Stimulated activated CD4-positive, alpha-beta T cell treated with anti-CD3 and anti-CD28 coated beads, TNF-alpha, amount 100 ng/mL, for 48 hours (primary cell): Measurements from ENCODE around the gene NRIP3.

ENCODE experiments used
- DNase-seq, 3 donors: peaks; one replicate each; pipeline ENCODE4 v3.0.0-alpha.2; 2020; ENCODE audit warnings: low read depth in 3 of 3

The NRIP3 gene

DNA sequence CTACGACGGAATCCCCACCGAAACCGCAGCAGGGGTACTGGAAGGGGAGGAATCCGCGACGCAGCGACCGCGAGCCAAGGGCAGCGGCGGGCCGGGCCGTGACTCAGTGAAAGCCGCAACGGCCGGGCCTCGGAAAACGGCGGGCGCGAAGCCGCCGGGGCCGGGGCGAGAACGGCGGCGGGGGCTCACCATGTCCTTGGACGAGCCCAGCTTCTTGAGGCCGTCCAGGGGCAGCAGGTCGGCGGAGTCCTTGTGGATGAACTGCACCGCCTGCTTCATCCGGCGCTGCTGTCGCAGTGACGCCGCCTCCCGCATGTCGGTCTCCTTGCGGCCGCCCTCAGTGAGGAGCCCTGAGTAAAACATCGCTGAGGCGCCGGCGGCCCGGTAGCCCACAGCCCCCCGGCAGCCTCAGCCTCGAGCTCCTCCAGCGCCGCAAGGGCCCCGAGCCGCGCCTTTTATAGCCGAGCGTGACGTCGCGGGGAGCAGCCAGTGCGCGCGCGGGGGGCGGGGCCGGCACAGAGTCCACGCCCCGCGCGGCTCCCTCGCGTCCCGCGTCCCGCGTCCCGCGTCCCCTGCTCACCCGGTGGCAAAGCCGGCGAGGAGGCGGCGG is at the start of gene NRIP3:
Gene NRIP3 (minus strand): TSS at position 429 of the 610 bp plus-strand sequence. CDS start 66 bp downstream, at position 363.
- DNase-seq, result peak; percentile 35 to 61 (median 44)

DNA sequence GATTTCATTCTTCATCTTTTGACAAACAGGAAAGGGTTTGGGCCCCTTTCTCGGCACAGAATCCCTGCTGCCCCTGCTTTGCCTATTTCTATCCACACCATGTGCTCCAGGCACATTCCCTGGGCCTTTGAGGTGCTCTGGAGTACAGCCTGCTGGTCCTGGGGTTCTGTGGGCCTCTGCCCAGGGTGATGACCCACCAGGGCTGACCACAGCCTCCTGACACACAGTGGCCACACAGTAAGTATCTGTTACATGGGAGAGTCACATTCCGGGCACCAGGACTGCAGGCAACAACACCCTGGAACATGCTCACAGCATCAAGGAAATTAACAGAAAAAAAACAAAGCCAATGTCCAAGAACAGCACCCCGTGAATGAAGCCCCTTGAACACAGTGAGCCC is 48.5 kb upstream of the NRIP3 start:
- no peak for DNase-seq

DNA sequence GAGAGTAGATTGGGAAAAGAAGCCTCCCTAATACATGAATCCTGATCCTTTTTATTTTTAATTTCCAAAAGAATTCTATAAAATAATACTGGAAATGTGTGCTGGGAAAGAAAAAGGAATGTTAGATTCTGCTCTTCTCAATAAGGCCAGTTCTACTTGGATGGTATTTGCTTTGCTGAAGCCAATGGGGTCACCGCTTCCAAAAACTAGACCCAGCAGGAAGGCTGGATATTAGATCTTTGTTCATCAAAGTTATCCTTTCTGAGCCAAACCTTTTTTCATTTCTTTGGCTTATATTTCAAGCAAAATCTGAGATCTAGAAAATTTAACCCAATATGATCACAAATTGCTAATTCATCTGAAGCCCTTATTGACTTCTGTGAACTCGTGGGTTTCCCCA is 46.2 kb upstream of the NRIP3 start:
- DNase-seq, result no peak

DNA sequence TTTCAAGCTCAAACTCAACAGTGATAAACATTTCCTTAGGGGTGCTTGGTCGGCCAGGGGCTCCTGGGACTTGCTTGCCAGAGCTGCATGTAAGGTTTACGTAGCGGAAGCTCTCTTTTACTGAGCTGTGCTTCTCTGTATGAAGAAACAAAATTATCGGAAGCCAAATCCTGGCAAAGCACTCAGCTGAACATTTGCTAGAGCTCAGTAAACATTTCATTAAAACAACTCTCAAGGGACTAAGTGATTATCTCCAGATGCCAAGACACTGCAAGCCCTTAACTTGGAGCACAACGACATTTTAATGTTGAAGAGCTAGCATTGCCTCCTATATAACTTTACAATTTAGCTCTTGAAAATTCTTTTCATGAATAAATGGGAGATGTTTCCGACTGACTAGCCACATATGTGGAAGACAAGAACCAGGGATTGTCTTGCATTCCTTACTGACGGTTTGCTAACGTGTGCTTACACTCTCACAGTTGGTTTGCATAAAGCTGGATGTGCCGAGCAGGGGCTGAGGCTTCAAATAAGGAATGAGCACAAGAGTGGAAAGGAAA is 44.2 kb upstream of the NRIP3 start:
- DNase-seq, result no peak

DNA sequence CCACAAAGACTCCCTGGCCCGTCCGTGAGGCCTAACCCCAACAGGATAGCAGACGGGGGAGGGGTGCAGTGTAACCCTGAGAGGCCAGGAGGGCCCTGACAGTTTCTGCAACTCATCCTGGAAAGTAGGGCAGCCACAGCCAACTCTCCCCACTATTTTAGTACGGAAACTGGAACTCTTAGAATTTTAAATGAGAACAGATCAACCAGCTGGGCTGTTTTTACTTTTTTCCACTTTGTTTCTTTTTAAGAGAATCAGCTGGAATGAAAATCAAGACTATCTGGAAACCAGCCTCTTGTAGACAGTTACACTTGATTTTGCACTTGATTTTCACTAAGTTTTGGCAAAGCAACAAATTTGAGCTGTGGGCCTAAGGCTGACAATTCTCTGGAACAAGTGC is 42.7 kb upstream of the NRIP3 start:
- no peak for DNase-seq

DNA sequence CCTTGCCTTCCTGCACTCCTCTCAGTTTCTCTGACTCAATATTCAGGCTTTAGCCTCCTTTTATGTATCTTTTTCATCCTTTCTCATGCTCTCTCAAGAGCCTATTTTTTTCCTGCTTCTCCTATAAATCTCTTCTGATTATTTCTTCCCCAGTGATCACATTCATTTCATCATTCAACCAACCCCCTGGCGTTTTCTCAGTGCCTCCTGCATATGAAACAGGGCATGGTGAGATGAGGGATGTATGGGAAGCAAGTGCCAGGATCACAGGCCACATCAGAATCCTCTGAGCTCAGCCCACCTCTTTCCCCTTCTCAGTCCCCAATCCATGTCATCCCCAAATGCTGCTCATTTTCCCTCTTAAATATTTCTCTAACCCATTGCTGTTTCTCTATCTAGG is 38.7 kb upstream of the NRIP3 start:
- DNase-seq, result no peak

DNA sequence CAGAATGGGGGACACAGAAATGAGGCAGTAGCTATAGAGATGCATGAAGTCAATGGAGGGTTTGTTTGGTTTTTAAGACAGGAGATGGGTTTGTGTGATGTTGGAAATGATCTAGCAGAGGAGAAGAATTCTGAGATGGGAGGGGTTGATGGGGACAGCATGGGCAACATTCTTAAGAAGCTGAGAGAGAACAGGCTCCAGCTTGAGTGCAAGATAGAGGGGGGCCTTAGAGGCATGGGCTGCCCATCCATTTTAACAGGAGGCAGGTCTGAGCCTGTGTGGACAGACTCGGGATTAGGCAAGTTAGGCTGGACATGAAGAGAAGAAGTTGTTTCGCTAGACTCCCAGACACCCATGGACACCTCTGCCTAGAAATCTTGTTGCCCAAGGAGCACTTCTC is 37.9 kb upstream of the NRIP3 start:
- no peak for DNase-seq

DNA sequence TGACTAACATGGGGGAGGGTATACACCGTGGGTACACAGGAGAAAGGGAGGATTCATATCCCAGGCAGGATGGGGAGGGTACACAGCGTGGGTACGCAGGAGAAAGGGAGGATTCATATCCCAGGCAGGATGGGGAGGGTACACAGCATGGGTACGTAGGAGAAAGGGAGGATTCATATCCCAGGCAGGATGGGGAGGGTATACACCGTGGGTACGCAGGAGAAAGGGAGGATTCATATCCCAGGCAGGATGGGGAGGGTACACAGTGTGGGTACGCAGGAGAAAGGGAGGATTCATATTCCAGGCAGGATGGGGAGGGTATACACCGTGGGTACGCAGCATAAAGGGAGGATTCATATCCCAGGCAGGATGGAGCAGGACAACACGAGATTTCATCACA is 36.6 kb upstream of the NRIP3 start:
- no peak for DNase-seq

DNA sequence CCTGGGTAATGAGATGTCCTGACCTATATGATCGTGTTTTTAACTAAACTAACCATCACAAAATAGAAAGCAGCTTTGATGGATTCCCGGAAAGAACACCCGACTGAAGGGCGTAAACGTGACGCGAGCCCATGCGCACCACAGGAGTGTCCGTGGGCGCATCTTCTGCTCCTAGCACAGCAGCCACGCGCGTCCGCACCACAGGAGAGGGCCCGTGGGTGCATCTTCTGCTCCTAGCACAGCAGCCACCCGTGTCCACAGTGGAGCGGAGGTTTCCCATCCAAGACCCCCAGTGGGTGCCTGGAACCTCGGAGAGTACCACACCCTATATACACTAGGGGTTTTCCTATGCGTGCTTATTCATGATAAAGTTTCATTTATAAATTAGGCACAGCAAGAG is 36.1 kb upstream of the NRIP3 start:
- DNase-seq, result no peak

DNA sequence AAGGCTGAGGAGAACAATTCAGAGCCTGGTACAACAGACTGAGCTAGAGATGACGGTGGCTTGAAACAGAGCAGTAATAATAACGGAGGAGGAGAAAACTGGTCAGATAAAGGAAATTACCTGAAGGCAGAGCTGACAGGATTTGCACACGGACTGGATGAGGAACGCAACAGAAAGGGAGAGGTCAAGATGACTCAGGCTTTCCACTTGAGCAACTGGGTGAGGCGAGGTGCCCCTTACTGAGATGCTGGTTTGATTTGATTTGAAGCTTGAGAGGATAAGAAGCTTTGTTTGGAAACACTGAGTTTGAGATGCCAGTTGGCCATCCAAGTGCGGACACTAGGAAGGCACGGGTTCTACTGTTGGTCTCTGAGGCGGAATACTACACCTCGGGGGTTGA is 35.4 kb upstream of the NRIP3 start:
- DNase-seq, result no peak

DNA sequence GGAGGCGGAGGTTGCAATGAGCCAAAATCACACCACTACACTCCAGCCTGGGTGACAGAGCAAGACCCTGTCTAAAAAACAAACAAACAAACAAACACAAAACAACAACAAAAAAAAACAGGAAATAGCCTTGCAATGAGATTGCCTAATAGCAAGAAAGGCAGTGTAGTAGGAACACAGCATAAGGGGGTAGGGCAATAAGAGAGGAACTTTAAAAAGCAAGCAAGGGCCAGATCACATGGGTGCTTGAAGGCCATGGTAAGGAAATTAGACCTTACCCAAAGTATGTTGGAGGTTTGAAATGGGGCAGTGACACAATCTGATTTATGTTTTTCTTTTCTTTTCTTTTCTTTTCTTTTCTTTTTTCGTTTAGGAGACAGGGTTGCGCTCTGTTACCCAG is 34.7 kb upstream of the NRIP3 start:
- no peak for DNase-seq

DNA sequence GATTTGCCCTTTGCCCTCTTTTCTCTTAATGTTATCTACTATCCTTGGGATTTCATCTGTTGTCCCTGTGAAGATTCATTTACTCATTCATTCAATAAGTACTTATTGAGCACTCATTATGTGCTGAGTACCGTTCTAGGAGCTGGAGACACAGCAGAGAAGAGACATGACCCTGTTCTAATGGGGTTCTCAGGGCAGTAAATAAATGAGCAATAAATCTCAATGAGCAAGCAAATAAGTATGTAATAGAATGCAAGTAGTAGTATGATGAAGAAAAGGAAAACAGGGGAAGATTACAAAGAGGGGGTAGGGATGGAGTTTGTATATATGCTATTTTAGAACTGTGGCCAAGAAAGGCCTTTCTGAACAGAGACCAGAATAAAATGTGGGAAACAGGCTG is 34.2 kb upstream of the NRIP3 start:
- DNase-seq, result no peak

DNA sequence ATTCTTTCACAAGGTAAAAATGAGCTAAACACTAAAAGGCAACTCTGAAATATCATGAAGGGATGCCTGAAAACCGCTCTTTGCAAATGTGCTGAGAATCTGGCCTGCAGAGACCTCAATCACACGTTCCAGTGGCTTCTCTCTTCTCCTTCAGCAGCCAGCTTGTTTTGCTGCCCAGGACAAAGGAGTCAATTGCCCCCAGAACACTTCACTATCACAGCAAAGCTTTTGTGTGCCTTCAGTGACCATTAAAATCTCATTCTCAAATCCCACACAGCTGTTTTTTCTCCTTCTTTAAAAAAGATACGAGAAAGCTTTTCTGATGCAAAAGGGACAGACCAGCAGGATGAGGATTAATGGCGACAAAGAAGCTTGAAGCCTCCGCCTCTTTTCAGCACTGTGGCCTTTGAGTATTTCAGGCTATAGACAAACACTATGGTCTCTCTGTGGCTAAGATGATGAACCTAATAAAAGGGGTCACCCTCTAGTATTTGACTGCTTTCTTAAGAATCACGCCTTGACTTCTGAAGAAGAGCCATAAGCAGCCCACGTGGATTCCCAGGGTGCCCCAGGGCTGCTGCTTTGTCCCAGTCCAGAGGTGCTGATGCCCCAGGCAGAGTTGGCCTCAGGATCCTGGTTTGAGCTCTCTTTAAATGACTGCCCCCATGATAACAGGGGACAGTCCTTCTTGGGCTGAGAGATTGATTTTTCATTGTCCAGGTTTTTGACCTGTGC is 33.4 kb upstream of the NRIP3 start:
- no peak for DNase-seq

DNA sequence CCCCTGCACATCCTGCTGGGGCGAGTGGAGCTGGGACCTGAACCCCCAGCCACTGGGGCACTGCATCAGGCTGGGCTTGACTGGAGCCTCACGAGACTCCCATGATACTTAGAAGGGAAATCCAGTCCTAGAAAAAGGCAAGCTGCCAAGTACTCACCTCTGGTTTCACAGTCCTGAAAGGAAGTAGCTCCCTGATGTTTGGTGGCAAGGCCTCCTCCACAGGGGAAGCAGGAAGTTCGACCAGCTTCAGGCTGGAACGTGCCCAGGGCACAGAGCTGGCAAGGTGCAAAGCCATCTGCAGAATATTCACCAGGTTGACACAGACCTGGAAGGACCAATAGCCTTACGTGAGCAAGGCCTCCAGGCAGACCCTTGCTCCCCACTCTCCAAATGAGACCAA is 26.8 kb upstream of the NRIP3 start:
- DNase-seq, result no peak

DNA sequence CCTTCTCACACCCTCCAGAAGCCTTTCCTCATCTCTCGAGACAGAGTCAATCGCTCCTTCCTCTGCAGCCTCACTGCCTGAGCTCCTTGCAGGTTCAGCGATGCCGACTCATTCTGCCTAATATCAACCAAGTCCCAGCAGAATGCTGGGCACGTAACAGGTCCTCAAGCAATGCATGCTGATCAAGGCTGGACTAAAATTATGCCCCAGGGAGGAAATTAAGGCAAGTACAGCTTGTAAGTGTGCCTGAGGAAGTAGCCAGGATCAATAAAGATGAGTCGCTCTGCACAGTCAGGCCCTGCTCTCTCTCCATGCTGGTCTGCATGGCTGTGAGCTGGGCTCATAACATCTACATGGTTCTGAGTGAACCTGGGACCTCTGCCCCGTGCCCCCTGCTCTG is 25.6 kb upstream of the NRIP3 start:
- no peak for DNase-seq

DNA sequence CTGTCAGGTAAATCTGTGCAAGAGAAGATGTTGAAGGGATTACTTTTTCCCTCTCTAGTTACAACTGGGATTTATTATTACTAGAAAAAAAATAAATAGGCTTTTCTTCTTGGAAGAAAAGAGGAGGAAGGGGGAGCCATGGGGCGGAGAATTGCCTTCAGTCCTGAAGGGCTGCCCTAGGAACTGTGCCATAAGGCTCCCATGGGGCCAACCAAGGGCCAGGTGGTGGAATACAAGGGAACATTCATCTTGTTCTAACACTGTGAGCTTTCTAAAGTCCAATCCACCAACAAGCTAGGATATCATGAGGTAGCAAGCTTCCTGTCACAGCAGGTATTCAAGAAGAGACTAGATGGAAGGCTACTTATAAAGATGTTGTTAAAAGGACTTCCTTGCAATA is 24.8 kb upstream of the NRIP3 start:
- no peak for DNase-seq

DNA sequence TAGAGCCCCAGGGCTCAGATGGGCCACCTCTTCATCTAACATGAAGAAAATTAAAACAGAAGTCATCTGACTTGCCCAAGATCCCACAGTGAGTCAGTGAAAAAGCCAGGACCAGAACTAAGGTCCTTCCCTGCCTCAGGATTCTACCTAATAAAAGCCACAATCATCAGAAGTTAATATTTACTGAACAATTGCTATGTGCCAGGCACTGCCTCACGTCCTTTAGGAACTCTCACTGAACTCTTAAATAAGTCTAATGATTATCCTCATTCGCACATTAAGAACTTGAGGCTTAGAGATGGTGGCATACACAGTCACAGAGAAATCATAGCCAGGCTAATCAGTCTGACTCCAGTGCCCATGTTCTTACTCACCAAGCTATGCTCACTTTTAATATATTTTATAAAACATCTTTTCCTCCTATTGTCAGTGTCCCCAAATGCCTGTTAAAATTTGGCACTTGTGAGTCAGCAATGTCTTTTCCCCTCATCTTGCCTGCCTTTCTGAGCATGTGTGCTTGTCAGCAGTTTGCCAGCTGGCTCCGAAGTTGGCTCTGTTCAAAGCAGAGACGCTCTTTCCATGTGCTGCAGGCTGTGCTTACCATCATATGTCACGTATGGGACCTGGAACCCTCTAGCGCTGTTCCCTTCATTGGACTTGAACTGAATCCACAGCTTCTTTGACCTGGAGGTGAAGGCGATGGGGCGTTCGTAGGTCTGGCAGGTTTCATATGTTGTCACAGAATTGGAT is 21.5 kb upstream of the NRIP3 start:
- DNase-seq, result no peak

DNA sequence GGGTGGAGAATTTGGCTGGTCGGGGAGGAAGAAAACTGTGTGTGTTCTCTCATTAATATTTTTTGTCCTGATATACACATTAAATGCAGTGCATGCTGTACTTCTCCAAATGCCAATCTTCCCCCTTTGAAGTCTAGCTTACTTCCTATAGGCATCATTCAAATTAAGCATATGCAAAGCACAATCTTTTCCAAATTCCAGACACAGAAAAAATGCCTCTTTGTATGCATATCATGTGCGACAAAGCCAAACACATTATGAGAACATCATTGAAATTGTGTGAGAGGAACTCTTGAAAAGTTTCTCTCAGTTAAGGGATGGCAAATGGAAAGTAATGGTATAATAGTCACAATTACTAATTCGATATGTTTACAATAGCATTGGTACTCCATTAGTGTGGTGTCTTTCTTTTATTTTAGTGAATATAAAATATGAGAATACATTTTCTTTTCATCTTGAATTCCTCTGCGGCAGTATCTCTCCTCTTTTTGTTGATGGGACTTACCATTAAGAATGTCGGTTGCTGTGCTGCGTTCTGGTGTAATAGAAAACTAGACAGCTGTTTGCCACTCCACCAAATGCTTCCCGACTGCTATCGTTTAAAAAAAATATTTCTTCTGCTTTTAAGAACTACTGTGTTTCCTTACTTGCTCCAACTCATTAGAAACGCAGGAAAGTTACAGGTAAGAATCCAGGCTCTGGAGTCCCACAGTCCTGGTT is 19.3 kb upstream of the NRIP3 start:
- no peak for DNase-seq

DNA sequence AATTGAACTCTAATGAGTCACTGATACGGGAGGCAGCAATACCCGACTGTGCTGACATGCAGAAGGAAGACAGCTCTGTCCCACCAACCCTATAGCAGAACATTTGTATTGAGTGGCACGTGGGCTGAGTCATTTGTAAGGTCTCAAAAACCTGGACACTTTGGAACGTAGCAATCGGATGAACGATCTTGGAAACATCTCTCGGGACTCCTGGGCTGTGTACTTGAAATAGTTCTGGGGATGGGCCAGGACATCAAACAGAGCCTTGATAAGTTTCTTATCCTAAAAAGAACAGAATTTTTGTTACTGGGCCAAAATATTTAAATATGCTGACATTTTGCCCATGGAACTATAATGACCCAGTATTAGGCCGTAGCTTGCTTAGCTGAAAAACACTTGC is 17.1 kb upstream of the NRIP3 start:
- no peak for DNase-seq

DNA sequence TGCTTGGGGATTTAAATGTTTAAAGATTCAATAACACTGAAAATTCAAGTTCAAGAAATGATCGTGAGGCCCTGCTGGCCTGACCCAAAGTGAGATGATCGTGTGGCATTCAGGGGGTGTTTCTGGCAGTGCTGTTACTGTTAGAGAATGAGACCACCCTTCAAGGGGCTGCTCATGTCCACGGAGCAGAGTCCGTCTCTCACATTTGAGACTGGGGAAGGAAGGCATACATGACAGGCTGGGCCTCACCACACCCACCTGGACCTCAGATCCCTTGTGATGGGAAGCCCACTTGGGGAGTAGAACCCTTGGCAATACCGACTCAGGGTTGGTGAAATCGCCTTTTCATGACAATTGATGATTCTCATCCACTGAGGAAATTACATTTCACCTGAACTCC is 16.1 kb upstream of the NRIP3 start:
- no peak for DNase-seq

DNA sequence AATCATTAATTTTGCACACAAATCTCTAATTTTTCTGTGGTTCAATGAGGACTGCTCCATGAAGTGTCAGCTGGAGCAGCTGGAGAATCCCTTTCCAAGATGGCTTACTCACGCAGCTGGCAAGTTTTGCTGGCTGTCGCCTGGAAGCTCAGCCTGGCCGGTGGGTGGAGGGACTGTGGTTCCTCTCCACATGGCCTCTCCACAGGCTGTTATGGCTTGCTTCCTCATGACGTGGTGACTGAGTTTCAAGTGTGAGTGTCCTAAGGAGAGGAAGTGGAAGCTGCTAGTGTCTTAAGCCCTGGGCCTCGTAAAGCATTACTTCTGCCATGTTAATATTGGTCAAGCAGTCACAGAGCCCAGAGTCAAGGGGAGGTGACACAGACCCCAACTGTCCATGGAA is 14.0 kb upstream of the NRIP3 start:
- no peak for DNase-seq
